ENCODE data around the gene CACNB4.

CACNB4 gene

DNA sequence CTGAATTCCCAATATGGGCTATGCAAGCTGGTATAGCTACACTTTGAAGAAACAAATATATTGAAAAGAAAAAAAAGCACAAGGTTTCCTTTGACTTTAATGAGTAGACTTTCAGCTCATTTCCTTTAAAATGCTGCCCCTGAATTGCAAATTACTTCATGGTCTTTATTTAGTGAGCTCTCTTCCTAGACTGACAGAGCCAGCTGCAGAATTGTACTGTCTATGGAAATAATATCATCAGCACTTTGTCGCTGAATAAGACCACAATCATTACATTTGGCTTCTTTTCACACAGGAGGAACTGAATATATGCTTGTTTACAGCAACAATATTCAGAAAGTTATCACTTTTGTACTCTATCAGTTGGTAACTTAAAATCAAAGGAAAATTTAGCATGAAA lies 312.4 kb downstream of the CACNB4 start:
- no peak for DNase-seq (ENCODE audit: low read depth, low spot score)

DNA sequence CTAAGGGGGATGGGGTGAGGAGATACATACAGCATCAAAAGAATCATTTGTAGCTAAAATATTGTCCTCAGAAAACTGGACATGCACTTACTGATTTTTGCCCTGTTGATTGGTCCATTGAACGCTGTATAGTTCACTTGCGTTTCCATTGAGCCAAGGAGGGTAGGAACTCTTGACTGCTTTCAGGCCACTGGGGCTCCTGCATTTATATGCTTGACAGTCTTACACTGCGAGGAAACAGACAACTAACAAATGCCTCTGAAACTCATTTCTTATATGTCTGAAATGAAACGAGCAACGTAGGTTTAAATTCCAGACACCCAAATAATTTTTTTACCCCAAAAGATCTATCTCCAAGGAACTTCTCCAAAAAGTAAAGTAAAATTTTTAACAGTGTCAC lies 312.8 kb downstream of the CACNB4 start:
- no peak for DNase-seq (ENCODE audit: low read depth, low spot score)

DNA sequence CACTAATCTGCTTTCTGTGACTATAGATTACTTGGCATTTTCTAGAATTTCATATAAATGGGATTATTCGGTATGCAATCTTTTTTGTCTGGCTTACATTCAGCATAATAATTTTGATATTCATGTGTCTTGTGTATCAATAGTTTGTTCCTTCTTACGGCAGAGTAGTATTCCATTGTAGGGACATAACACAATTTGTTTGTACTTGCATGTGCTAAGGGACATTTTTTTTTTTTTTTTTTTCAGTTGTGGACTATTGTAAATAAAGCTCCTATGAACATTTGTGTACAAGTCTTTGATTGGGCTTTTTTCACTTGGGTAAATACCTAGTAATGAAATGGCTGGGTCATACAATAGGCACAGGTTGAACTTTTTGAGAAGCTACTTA lies 315.7 kb downstream of the CACNB4 start:
- no peak for DNase-seq (ENCODE audit: low read depth, low spot score)

Data from activated naive CD8-positive, alpha-beta T cell treated with anti-CD3 and anti-CD28 coated beads, Interleukin-2, amount 50 U/mL, for 16 hours (primary cell).